NCI-H460 (cell line): Measurements from ENCODE around the gene MCFD2. TPM values are rescaled to one million over a fixed set of nuclear protein-coding genes. Genes with fewer than 3 reads are reported as not detected.
"Not testable (repeated sequence)": the region's sequence is repeated elsewhere in the genome, so short reads cannot be mapped to it uniquely, and the experiment has no call there.

Experiments
- DNase-seq: peaks from one replicate; pipeline ENCODE4 v3.0.0-alpha.2; 2016; ENCODE audit warnings: low read depth; ENCODE audit errors: extremely low read depth
- total RNA-seq: library from RNA; depleted of rRNA; stranded (reverse); fragments of >200 nt; shearing (Covaris generic); gene quantifications from 2 replicates; pipeline ENCODE4 v1.2.3, GENCODE V29; 2014

The MCFD2 gene
- total RNA-seq, 1 experiment from 2014 or later: 127 TPM

DNA sequence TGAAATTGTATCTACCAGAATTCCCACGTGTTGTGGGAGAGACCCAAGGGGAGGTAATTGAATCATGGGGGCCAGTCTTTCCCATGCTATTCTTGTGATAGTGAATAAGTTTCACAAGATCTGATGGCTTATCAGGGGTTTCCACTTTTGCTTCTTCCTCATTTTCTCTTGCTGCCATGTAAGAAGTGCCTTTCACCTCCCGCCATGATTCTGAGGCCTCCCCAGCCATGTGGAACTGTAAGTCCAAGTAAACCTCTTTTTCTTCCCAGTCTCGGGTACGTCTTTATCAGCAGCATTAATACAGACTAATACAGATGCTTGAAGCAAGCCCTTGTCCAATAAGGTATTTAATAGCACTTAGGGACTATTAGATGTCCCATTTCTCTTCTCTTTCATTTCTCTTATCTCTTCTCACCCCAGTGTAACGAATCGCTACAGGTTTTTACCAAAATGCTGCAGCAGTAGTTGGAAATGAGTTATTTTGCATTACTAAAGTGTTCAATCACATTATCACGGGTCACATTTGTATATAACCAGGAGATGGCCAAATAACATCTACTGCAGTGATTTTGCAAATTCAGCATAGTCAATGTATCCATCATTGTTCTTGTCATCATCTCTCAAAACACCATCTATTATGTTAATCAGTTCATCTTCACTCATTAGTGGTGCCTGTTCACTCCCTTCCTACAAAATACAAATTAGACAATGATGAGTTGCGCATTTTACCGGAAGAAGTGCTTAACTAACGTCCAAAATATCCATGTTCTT, 10.5 kb downstream of the MCFD2 start:
- DNase-seq: not testable (repeated sequence)

DNA sequence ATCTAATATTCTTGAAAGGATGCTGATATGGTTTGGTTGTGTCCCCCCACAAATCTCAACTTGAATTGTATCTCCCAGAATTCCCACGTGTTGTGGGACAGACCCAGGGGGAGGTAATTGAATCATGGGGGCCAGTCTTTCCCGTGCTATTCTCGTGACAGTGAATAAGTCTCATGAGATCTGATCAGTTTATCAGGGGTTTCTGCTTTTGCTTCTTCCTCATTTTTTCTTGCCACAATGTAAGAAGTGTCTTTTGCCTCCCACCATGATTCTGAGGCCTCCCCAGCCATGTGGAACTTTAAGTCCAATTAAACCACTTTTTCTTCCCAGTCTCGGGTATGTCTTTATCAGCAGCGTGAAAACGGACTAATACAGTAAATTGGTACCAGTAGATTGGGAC, 12.6 kb downstream of the MCFD2 start:
- not testable (repeated sequence) for DNase-seq

- DNase-seq: no peak
Observed at GRCh38 chr2:46902465-46902864, 13.1 kb downstream of the MCFD2 start.

DNA sequence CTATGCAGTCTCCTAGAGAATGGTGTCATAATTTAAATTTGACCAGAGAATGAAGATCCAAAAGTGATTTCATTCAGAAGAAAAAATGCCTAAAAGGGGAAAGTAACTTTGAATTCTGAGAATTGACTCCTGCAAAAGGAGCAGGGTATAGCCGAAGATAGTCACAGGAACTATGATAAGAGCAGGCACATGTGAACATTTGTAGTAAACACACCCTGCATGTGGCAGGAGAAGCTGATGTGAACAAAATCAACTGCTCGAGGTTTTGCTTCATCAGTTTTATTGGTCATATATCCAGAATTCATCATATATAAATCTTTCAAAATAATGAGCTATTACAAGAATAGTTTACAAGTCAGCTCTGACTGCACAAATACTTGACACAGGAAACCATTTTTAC, 14.0 kb downstream of the MCFD2 start:
- DNase-seq: no peak

GRCh38 chr2:46900381-46900780, 15.2 kb downstream of the MCFD2 start:
- DNase-seq: no peak

DNA sequence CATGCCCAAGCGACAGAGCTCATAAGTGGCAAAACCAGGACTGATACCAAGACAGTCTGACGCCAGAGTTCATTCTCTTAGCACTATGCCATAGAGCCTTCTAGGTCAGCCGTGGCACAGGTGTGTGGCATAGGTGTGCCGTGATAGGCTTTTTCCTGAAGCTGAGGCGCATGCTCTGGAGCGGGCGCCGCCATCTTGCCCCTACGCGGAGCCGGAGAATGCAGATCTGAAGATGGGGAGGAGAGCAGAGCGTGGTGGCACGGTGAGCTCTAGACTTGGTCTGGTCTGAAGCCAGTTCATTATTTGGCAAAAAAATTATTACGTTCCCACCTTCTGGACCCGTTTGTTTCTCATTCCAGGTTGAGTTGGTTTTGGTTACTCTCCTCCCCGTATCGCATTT, 16.6 kb downstream of the MCFD2 start:
- DNase-seq: no peak

DNA sequence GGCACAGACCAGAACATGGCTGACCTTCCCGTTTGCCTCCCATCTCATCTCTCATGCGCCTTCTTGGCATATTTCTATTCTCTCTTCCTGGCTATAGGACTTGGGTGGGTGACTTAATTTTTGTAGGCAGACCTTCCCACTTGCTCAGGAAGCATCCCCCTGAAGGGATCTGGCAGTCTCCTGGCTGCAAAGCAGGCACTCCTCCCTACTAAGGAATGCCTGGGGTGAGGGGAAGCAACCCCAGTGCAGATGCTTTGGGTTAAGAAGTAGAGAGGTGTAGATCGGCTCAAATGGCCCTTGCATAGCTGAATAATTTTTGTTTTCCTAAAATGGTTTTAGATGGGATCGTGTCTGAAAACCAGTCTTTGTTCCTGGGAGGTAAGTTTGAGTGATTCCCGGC, 17.6 kb downstream of the MCFD2 start:
- no peak for DNase-seq

GRCh38 chr2:46893269-46893939, 22.2 kb downstream of the MCFD2 start:
- DNase-seq: no peak

DNA sequence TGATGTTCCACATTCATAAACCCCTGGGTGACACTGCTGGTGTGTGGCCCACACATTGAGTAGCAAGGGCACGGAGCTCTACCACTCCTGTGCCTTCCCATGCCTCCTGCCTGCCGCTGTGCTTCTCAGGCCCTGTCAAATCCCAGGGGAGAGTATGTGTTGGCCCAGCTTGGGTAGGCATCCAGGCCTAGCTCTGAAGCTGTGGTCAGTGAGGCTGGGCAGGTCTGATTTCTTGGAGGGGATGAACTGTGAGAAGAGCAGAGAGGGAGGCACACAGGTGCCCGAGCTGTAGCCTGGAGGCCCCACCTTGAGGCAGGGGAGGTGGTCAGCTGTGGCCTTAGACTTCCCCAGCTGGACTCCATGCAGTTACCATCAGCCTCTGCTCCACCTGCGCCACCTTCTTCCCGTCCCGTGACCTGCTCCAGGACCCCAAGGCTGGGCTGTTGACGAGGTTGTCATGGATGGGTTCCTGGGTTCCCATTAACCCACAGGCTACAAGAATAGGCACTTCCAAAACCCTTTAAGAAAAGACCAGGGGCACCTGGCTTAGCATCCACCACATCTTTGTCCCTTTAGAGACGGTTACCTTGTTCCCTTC, 23.6 kb downstream of the MCFD2 start:
- DNase-seq: no peak

DNA sequence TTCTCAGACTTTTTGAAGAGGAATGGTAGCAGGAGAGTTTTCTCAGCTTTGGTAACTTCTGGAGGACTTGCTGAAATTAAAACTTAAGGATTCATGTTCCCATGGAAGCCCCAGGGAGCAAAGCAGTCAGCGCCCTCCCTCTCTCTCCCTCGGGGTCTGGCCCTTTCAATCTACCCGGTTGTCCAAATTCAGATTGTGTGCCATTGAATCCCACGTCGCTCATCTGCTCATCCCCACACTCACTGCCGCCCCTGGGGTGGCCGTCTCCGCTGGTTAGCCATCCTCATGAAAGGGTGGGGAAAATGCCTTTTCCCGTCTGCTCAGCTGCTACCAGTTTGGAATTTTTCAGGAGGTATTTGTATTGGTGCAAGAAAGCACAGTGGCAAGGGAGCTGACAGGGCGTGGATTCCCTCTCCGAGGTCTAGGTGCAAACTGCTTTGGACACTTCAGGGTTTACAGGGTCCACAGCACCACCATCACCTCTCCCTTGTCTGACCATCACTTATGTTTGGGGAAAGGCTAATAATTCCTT, 27.1 kb downstream of the MCFD2 start:
- no peak for DNase-seq

- no peak for DNase-seq
Observed at GRCh38 chr2:46887028-46887885, 28.3 kb downstream of the MCFD2 start.

DNA sequence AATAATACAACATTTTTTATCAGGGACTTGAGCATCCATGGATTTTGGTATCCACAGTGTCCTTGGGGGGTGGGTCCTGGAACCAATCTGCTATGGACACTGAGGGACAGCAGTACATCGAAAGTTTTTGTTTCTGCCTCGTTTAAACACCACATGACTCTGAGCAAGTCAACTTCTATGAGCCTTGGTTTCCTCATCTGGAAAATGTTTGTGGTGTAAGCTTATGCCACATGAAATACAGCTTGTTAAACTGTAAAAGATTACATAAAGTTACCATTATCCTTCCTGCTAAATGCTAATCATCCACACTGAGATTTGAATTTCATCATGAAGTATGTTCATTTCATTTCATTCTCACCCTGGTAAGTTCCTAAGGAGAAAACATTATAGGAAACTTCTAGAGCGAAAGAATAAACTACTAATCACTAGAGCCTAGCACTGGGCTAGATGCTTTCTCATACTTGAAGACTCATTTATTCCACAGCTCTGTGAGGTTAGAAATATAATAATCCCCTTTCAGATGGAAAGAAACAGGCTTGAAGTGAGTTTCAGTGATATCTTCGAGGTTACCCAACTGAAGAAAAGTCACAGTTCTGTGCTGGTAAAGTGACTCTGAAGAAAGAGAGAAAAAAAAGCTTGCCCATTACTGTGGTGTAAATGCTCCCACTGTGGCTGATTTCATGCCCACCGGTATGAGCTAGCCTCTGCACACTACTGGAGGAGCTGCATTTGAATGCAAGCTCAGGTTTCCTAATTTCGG, 29.2 kb downstream of the MCFD2 start:
- DNase-seq: no peak

DNA sequence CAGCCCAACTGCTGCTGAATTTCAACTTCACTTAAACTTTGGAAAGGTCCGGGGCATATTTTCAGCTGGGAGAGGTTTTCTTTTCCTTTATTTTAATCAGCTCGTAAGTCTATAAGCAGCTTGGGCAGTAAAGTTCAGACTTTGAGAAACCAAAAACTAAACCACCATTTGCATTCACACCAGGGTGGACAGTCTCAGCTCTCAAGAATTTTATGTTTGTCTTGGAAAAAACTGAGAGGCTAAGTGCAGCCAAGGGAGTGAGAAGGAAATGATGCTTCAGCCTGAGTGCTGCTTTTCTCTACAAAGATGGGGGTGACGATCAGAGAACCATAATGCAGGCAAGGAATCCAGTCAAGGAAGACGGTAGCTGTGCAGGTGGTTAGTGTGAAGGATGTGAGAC, 30.2 kb downstream of the MCFD2 start:
- no peak for DNase-seq

GRCh38 chr2:46879511-46879910, 36.1 kb downstream of the MCFD2 start:
- DNase-seq: no peak

- DNase-seq: no peak
Observed at GRCh38 chr2:46878886-46879285, 36.7 kb downstream of the MCFD2 start.

GRCh38 chr2:46878240-46878877, 37.2 kb downstream of the MCFD2 start:
- DNase-seq: no peak

GRCh38 chr2:46877619-46878113, 37.9 kb downstream of the MCFD2 start:
- no peak for DNase-seq

DNA sequence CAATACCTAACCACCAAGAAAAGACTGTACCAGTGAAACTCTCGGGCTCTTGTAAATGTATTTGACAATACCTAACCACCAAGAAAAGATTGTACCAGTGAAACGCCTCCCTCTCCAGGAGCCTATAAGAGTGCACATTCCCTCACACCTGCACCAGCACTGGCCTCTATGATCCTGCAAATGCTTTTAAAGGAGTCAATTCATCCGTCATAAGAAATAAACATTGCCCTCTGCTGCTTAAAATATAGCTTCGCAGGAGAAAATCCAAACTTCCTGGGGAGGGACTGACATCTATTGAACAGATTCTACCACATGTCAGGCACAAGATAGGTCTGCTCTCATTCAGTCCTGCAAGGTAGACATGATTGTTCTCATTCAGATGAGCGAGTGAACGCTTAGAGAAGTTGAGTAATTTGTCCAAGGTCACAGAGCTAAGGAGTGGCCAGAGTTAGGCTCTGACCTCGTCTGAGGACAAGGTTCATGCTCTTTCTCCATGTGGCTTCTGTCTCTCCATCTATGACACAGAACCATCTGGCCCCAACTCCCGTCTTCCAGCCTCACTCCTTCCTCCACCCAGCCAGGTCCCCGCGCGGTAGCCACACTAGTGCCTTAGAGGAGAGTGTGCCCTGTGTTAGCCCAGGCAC, 38.7 kb downstream of the MCFD2 start:
- peak; percentile 53 for DNase-seq
